ENCODE measurements around the gene RNF187. TPM values are rescaled to one million over a fixed set of nuclear protein-coding genes. Genes with fewer than 3 reads are reported as not detected.

RNF187 gene
- polyA plus RNA-seq, 1 donor: 45.9 TPM

DNA sequence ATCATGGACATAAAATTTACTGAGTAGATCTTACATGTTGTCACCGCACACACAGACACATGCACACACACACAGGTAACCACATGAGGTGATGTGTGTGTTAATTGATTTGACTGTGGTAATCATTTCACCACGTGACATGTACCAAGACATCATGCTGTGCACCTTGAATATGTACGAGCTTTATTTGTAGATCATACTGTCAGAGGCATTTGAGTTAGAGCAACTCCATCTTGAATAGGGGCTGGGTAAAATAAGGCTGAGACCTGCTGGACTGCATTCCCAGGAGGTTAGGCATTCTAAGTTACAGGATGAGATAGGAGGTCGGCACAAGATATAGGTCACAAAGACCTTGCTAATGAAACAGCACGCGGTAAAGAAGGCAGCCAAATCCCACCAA is 38.8 kb upstream of the RNF187 start:
- WGBS (ENCODE audit: insufficient coverage, low lambda C conversion rate): no CpG with 5 or more reads among the region's 6 CpGs
- peaks cover 30% of the 10 kb centered on the region for H3K27me3 ChIP-seq (ENCODE audit: control insufficient read depth, insufficient read depth, low read length)
- peaks cover 6% of the 10 kb centered on the region for H3K4me1 ChIP-seq (ENCODE audit: control insufficient read depth, insufficient read depth, low read length)
- H3K36me3 ChIP-seq (ENCODE audit: control insufficient read depth, insufficient read depth, low read length): no peaks in the 10 kb centered on the region
- no peaks in the 10 kb centered on the region for H3K9me3 ChIP-seq (ENCODE audit: control insufficient read depth, low read depth, low read length)
- no peak for DNase-seq
- no peak overlapping the region for H3K27ac ChIP-seq (ENCODE audit: low read length)
- no peak overlapping the region for H3K4me3 ChIP-seq (ENCODE audit: low read length)

DNA sequence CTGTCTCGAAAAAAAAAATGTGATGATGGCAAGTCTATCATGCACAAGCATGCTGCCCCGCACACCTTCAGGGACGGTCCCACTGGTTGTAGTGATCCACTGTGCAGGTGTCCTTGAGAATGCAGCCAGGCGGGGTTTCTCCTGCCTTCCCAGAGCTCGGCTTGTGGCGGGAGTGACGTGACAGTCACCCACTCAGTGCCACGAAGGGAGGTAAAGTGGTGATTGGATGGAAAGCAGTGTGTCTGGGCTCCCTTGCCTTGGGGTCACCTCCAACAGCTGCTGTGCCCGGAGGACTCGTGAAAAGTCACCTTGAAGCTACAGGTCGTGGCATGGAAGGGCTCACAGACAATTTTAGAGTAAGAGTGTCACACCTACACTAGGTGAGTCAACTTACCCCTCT is 37.0 kb upstream of the RNF187 start:
- Histone ChIP-seq H3K36me3 (ENCODE audit: control insufficient read depth, insufficient read depth, low read length) (no peaks in the 10 kb centered on the region), H3K27ac (ENCODE audit: low read length) (no peak overlapping the region), H3K4me1 (ENCODE audit: control insufficient read depth, insufficient read depth, low read length) (peaks cover 6% of the 10 kb centered on the region), H3K4me3 (ENCODE audit: low read length) (no peak overlapping the region), H3K27me3 (ENCODE audit: control insufficient read depth, insufficient read depth, low read length) (peaks cover 20% of the 10 kb centered on the region), H3K9me3 (ENCODE audit: control insufficient read depth, low read depth, low read length) (no peaks in the 10 kb centered on the region)
- no peak for DNase-seq
- no CpG with 5 or more reads among the region's 11 CpGs for WGBS (ENCODE audit: insufficient coverage, low lambda C conversion rate)

DNA sequence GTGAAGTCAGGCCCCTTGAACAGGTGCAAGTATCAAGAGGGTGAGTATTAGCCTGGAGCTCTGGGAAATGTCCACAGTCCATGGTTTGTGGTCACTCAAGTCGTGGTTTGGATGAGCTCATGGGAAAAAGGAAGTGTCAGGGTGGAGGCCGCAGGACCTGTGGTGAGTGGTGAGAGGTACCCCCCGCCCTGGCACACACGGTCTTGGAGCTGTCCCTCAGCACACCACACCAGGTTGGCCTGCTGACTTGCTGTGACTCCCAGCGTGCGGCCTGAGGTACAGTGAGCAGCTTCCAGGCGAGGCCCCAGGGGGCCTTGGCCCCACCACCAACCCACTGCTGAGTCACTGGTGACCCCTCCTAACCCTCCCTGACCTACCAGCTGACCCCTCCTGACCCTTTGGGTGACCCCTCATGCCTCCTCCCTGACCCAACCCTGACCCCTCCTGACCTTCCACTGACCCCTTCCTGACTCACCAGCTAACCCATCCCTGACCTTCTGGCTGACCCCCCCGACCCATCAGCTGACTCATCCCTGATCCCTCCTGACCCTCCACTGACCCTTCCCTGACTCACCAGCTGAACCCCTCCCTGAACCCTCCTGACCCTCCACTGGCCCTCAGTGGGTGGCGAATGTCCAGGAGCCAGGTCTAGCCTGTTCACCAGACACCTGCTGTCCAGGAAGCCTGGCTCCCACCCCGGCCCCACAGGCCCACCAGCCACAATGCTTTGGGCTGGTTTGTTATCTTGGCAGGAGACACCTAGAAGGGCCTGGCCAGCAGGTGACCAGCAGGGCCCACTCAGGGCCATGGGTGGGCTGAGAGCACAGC is 34.8 kb upstream of the RNF187 start:
- H3K36me3 ChIP-seq (ENCODE audit: control insufficient read depth, insufficient read depth, low read length): no peaks in the 10 kb centered on the region
- no peaks in the 10 kb centered on the region for H3K9me3 ChIP-seq (ENCODE audit: control insufficient read depth, low read depth, low read length)
- no CpG with 5 or more reads among the region's 10 CpGs for WGBS (ENCODE audit: insufficient coverage, low lambda C conversion rate)
- DNase-seq: no peak
- no peak overlapping the region for H3K4me3 ChIP-seq (ENCODE audit: low read length)
- no peaks in the 10 kb centered on the region for H3K27me3 ChIP-seq (ENCODE audit: control insufficient read depth, insufficient read depth, low read length)
- H3K27ac ChIP-seq (ENCODE audit: low read length): no peak overlapping the region
- peaks cover 7% of the 10 kb centered on the region for H3K4me1 ChIP-seq (ENCODE audit: control insufficient read depth, insufficient read depth, low read length)

DNA sequence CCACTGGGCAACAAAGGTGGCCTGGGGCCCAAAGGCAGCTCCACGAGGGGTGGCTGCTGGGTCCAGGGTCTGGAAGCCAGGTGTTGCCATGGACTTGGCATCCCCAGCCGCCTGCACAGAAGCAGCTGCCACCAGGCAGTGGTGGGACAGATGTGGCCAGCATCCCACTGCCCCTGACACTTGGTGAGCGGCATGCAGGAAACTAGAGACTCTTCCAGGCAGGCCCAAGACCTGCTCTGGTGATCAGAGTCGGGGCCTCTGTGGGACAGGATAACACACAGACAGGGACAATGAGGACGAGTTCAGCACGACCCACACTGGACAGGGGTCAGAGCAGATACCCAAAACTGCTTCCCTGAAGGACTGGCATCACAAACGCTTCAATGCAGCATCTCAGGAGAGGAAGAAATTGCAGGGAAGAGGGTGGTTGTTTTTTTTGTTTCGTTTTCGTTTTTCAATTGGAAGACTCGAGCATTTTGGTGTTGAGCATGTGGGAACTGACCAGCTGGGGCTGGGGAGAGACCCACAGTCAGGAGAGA is 34.1 kb upstream of the RNF187 start:
- Histone ChIP-seq H3K27me3 (ENCODE audit: control insufficient read depth, insufficient read depth, low read length) (no peaks in the 10 kb centered on the region), H3K9me3 (ENCODE audit: control insufficient read depth, low read depth, low read length) (no peaks in the 10 kb centered on the region), H3K4me3 (ENCODE audit: low read length) (no peak overlapping the region), H3K4me1 (ENCODE audit: control insufficient read depth, insufficient read depth, low read length) (peaks cover 7% of the 10 kb centered on the region), H3K36me3 (ENCODE audit: control insufficient read depth, insufficient read depth, low read length) (no peaks in the 10 kb centered on the region), H3K27ac (ENCODE audit: low read length) (no peak overlapping the region)
- no peak for DNase-seq
- no CpG with 5 or more reads among the region's 10 CpGs for WGBS (ENCODE audit: insufficient coverage, low lambda C conversion rate)

DNA sequence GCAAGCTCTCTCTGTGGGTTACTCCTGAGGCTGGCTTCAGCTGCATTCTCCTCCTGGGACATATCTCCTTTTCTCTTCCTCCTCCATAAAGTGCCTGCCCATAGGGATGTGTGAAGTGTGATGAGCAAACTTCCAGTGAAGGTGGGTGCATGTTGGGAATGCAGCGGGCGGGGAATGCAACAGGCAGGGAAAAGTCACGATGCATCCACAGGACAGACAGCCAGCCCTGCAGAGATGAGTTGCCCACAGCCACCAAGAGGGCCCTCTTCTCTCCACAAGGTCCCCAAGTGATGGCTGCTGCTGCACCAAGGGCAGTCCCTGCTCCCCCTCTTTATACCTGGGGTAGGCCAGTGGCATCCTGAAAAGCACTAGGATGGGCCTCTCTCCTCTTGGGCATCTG is 33.6 kb upstream of the RNF187 start:
- H3K9me3 ChIP-seq (ENCODE audit: control insufficient read depth, low read depth, low read length): no peaks in the 10 kb centered on the region
- DNase-seq: no peak
- H3K27me3 ChIP-seq (ENCODE audit: control insufficient read depth, insufficient read depth, low read length): no peaks in the 10 kb centered on the region
- WGBS (ENCODE audit: insufficient coverage, low lambda C conversion rate): no CpG with 5 or more reads among the region's 3 CpGs
- H3K4me3 ChIP-seq (ENCODE audit: low read length): no peak overlapping the region
- H3K27ac ChIP-seq (ENCODE audit: low read length): no peak overlapping the region
- peaks cover 7% of the 10 kb centered on the region for H3K4me1 ChIP-seq (ENCODE audit: control insufficient read depth, insufficient read depth, low read length)
- H3K36me3 ChIP-seq (ENCODE audit: control insufficient read depth, insufficient read depth, low read length): no peaks in the 10 kb centered on the region

DNA sequence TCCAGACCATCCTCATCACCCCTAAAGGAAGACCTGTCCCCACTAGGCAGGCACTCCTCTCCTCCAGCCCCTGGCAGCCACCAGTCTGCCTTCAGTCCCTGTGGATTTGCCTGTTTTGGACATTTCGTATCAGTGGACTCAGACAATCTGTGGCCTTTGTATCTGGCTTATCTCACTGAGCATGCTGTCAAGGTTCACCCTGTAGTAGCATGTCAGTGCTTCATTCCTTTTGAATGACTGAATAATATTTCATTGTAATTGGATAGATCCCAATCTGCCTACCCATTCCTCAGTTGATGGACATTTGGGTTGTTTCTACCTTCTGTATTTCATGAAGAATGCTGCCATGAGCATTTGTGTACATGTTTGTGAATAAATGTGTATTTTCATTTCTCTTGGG is 32.9 kb upstream of the RNF187 start:
- peak in 1 of 2 donors; percentile 49 for DNase-seq
- no peaks in the 10 kb centered on the region for H3K36me3 ChIP-seq (ENCODE audit: control insufficient read depth, insufficient read depth, low read length)
- no peak overlapping the region for H3K27ac ChIP-seq (ENCODE audit: low read length)
- WGBS (ENCODE audit: insufficient coverage, low lambda C conversion rate): no CpG with 5 or more reads among the region's 1 CpG
- H3K27me3 ChIP-seq (ENCODE audit: control insufficient read depth, insufficient read depth, low read length): no peaks in the 10 kb centered on the region
- H3K4me3 ChIP-seq (ENCODE audit: low read length): no peak overlapping the region
- peaks cover 10% of the 10 kb centered on the region for H3K4me1 ChIP-seq (ENCODE audit: control insufficient read depth, insufficient read depth, low read length)
- H3K9me3 ChIP-seq (ENCODE audit: control insufficient read depth, low read depth, low read length): no peaks in the 10 kb centered on the region

DNA sequence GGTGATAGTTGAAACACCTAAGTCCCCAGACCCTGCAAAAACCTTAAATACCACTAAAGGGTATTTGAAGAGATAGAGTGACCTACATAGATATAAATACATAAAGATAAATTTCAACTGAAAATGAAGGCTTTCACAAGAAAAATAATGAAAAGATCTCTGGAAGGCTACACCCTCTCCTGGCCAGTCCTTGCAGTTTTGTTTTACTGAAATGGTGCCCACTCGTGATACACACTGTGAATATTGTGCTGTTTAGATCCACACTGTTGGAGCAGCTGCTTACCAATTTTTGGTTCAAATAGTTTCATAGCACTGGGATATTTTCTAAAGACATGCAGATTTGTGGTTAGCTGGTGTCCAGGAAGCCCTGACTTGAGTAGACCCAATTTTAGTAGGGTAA is 31.5 kb upstream of the RNF187 start:
- DNase-seq: no peak
- peak overlapping the region; percentile 95 for H3K27ac ChIP-seq (ENCODE audit: low read length)
- H3K4me3 ChIP-seq (ENCODE audit: low read length): peak overlapping the region; percentile 11
- no peaks in the 10 kb centered on the region for H3K27me3 ChIP-seq (ENCODE audit: control insufficient read depth, insufficient read depth, low read length)
- no peaks in the 10 kb centered on the region for H3K36me3 ChIP-seq (ENCODE audit: control insufficient read depth, insufficient read depth, low read length)
- whole genome bisulfite sequencing (ENCODE audit: insufficient coverage, low lambda C conversion rate): no CpG with 5 or more reads among the region's 1 CpG
- peaks cover 13% of the 10 kb centered on the region for H3K4me1 ChIP-seq (ENCODE audit: control insufficient read depth, insufficient read depth, low read length)
- H3K9me3 ChIP-seq (ENCODE audit: control insufficient read depth, low read depth, low read length): no peaks in the 10 kb centered on the region

DNA sequence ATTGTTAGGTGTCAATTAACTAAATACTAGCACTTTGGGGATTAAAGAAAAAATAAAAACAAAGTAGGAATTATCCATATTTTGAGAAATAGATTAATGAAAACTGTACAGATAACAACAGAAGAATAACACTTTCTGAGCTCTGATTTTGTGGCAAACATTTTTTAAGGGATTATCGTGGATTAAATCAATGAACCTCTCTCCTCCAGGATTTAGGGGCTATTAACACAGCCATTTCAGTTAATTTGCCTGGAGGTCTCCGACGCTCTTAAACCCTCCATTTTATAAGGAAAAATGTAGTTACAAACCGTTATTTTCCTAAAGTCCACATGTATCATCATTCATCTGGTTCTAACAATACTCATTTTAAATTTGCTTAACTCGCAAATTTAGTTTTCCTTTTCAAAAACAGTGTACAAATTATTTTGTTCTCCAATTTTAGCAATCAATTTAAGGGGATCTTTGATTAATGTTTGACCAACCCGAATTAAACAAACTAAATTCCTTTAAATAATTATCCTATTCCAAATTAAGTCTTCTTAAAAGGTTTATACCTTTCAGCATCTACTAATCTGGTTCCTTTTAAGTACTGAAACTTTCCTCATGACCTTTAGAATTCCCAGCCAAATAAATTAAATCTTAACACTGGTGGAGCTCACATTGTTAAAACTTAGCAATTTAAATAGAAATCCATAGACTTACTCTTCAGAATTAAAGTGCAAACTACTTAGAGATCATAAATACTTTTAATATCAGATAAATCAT is 30.7 kb upstream of the RNF187 start:
- H3K4me1 ChIP-seq (ENCODE audit: control insufficient read depth, insufficient read depth, low read length): peaks cover 13% of the 10 kb centered on the region
- no peaks in the 10 kb centered on the region for H3K36me3 ChIP-seq (ENCODE audit: control insufficient read depth, insufficient read depth, low read length)
- H3K9me3 ChIP-seq (ENCODE audit: control insufficient read depth, low read depth, low read length): no peaks in the 10 kb centered on the region
- peak overlapping the region; percentile 95 for H3K27ac ChIP-seq (ENCODE audit: low read length)
- no peak for DNase-seq
- peak overlapping the region; percentile 59 for H3K4me3 ChIP-seq (ENCODE audit: low read length)
- WGBS (ENCODE audit: insufficient coverage, low lambda C conversion rate): 35% methylated on average over 4 of the region's 6 CpGs
- H3K27me3 ChIP-seq (ENCODE audit: control insufficient read depth, insufficient read depth, low read length): no peaks in the 10 kb centered on the region

DNA sequence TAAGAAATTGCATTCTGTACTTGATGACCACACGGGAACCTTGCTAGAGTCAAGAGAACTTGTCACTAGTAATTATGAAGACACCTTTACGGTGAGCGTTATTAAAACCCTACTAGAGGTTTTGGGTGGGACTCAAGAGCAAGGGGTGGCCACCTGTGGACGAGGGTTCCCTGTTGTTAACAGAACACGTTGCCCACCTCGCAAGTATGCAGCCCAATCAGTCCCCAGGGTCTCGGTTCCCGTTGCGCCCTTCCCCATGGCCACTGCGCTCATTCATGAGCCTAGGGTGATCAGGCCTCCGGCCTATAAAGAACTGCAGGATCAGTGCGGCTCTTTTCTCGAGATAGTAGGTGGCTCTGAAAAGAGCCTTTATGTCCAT is 30.2 kb upstream of the RNF187 start:
- DNase-seq: no peak
- Histone ChIP-seq H3K27me3 (ENCODE audit: control insufficient read depth, insufficient read depth, low read length) (peaks cover 6% of the 10 kb centered on the region), H3K36me3 (ENCODE audit: control insufficient read depth, insufficient read depth, low read length) (no peaks in the 10 kb centered on the region), H3K4me1 (ENCODE audit: control insufficient read depth, insufficient read depth, low read length) (peaks cover 13% of the 10 kb centered on the region), H3K9me3 (ENCODE audit: control insufficient read depth, low read depth, low read length) (no peaks in the 10 kb centered on the region), H3K27ac (ENCODE audit: low read length) (peak overlapping the region; percentile 95), H3K4me3 (ENCODE audit: low read length) (peak overlapping the region; percentile 59)
- WGBS (ENCODE audit: insufficient coverage, low lambda C conversion rate): no CpG with 5 or more reads among the region's 13 CpGs

DNA sequence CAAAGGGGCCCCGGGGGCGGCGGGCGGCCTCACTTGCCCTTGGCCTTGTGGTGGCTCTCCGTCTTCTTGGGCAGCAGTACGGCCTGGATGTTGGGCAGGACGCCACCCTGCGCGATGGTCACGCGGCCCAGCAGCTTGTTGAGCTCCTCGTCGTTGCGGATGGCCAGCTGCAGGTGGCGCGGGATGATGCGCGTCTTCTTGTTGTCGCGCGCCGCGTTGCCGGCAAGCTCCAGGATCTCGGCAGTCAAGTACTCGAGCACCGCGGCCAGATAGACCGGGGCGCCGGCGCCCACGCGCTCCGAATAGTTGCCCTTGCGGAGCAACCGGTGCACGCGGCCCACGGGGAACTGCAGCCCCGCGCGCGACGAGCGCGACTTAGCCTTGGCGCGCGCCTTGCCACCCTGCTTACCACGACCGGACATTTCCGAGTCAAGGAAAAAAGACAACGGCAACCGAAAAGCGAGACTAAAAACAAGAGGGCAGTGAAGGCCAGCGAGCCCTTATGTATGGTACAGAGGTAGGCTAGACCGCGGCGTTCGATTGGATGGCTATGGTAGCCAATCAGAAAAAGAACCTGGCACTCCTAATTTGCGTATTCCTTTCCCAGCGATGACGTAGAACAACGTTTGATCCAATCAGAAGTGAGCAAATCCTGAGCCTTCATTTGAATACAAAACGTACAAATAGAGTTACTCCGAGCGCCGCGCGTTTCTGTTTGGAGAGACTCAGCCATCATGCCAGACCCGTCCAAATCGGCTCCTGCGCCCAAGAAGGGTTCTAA is 29.6 kb upstream of the RNF187 start:
- WGBS (ENCODE audit: insufficient coverage, low lambda C conversion rate): no CpG with 5 or more reads among the region's 74 CpGs

More for the DNA sequence above, 29.6 kb upstream of the RNF187 start:
- Histone ChIP-seq H3K36me3 (ENCODE audit: control insufficient read depth, insufficient read depth, low read length) (no peaks in the 10 kb centered on the region), H3K4me1 (ENCODE audit: control insufficient read depth, insufficient read depth, low read length) (peaks cover 13% of the 10 kb centered on the region), H3K9me3 (ENCODE audit: control insufficient read depth, low read depth, low read length) (no peaks in the 10 kb centered on the region), H3K4me3 (ENCODE audit: low read length) (peak overlapping the region; percentile 59), H3K27me3 (ENCODE audit: control insufficient read depth, insufficient read depth, low read length) (peaks cover 11% of the 10 kb centered on the region), H3K27ac (ENCODE audit: low read length) (peak overlapping the region; percentile 95)
- peak; percentile 97 to 99 for DNase-seq

All from large intestine (tissue), 3 donors.